HG03520 (cell line): ENCODE data around the gene GTF3C6.
"Not testable (repeated sequence)": the region's sequence is repeated elsewhere in the genome, so short reads cannot be mapped to it uniquely, and the experiment has no call there.

Source experiments
- ATAC-seq: cut with Tn5 transposase; IDR thresholded peaks from one replicate; pipeline ENCODE4 v1.9.1; 2021; ENCODE audit warnings: mild to moderate bottlenecking, moderate library complexity; ENCODE audit not compliant: unreplicated experiment

The GTF3C6 gene

GRCh38 chr6:110976575-110976974 is 18.1 kb downstream of the GTF3C6 start:
- ATAC-seq: no peak

- ATAC-seq: no peak
These were observed 21.1 kb downstream of the GTF3C6 start for GRCh38 chr6:110979565-110980101.

GRCh38 chr6:110980227-110980626 is 21.7 kb downstream of the GTF3C6 start:
- ATAC-seq: no peak

- no peak for ATAC-seq
These were observed 22.1 kb downstream of the GTF3C6 start for GRCh38 chr6:110980648-110981047.

- no peak for ATAC-seq
These were observed 22.7 kb downstream of the GTF3C6 start for GRCh38 chr6:110981202-110981600.

- no peak for ATAC-seq
These were observed 32.5 kb downstream of the GTF3C6 start for GRCh38 chr6:110990840-110991576.

- no peak for ATAC-seq
These were observed 38.2 kb downstream of the GTF3C6 start for GRCh38 chr6:110996691-110997090.

- ATAC-seq: no peak
These were observed 41.2 kb downstream of the GTF3C6 start for GRCh38 chr6:110999634-111000270.

- ATAC-seq: no peak
These were observed 43.8 kb downstream of the GTF3C6 start for GRCh38 chr6:111002350-111002749.

- ATAC-seq: no peak
These were observed 53.0 kb downstream of the GTF3C6 start for GRCh38 chr6:111011360-111012142.

- no peak for ATAC-seq
These were observed 53.6 kb downstream of the GTF3C6 start for GRCh38 chr6:111012143-111012452.

GRCh38 chr6:111012520-111012919 is 54.0 kb downstream of the GTF3C6 start:
- ATAC-seq: not testable (repeated sequence)

- no peak for ATAC-seq
These were observed 54.8 kb downstream of the GTF3C6 start for GRCh38 chr6:111013144-111013915.

- ATAC-seq: no peak
These were observed 57.1 kb downstream of the GTF3C6 start for GRCh38 chr6:111015389-111016124.

- ATAC-seq: not testable (repeated sequence)
These were observed 58.7 kb downstream of the GTF3C6 start for GRCh38 chr6:111017241-111017640.
